GM21423 (cell line): ENCODE measurements around the gene KRTCAP2.
"Not testable (repeated sequence)": the region's sequence is repeated elsewhere in the genome, so short reads cannot be mapped to it uniquely, and the experiment has no call there.

Experiments used
- ATAC-seq: cut with Tn5 transposase; IDR thresholded peaks from one replicate; pipeline ENCODE4 v1.9.1; 2021; ENCODE audit warnings: mild to moderate bottlenecking, moderate library complexity; ENCODE audit not compliant: unreplicated experiment

Gene KRTCAP2

GRCh38 chr1:155170806-155171205 is 2.3 kb downstream of the KRTCAP2 start:
- no peak for ATAC-seq

GRCh38 chr1:155170101-155170785 is 2.9 kb downstream of the KRTCAP2 start:
- no peak for ATAC-seq

DNA sequence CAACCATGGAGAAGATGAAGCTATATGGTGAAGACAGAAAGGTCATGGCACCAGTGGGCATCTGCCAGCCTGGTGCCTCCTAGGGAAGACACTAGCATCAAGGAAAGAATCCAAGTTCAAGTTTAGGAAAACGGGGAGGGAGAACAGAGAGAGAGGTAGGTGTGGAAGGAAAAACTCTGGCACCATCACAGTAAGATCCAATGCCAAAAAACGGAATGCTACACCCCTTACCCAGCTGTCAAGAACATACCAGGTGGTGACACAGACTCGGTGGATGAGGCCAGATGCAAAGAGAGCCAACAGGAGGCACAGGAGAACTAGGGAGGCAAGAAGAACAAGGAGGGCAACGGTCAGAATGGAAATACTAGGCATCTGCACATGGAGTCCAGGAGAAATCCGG is 3.6 kb downstream of the KRTCAP2 start:
- no peak for ATAC-seq

GRCh38 chr1:155168456-155169210 is 4.5 kb downstream of the KRTCAP2 start:
- no peak for ATAC-seq

- ATAC-seq: not testable (repeated sequence)
Measured at GRCh38 chr1:155168105-155168445, 5.0 kb downstream of the KRTCAP2 start.

GRCh38 chr1:155167166-155168104 is 5.7 kb downstream of the KRTCAP2 start:
- no peak for ATAC-seq

DNA sequence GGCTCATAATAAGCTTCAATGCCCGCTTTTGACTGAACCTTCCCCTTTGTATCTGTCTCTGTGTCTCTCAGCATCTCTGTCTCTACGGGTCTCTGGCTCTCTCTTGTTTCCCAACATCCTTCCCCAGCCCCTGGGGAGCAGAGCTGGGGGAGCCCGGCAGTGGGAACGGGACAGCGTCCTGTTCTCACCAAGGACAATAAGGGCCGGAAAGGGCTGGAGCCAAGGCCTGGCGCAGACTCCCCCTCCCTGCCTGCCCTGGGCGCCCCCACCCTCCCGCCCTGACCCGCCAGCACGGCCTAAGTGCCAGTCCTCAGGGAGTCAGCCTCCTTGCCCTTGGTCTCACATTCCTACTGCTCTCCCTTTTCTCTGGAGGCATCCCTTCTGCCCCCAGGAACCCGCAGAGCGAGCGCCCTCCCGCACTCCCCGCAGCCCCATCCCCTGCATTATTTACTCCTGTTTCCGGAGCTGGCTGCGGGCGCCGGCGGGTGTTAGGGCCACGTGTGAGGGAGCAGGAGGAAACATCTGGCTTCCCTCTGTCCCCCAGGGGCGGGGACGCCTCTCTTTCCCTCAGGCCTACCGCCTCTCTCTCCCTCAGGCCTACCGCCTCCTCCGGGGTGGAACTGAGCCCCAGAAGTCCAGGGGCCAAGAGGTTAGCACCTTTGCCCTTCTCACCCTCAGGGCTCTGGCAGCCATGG is 6.5 kb downstream of the KRTCAP2 start:
- ATAC-seq: no peak

DNA sequence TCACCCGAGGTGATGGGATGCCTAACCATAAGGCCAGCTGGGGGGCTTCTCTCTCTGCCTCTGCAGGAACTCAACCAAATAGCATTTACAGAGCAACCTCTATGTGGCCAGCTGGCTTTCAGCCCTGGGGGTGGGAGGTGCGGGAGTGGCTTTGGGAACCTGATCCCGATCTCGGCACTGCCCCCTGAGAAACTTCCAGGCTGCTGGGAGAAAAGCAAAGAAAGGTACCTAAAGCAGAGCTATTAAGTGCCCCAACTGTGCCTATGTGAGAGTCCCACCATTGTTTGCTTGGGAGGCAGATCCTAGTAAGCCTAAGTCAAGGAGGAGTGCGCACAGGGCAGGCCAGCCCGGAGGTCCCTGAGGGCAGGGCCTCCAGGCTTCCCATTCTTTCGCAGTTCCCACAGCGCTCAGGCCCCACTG is 7.0 kb downstream of the KRTCAP2 start:
- no peak for ATAC-seq

GRCh38 chr1:155164625-155165024 is 8.5 kb downstream of the KRTCAP2 start:
- not testable (repeated sequence) for ATAC-seq

DNA sequence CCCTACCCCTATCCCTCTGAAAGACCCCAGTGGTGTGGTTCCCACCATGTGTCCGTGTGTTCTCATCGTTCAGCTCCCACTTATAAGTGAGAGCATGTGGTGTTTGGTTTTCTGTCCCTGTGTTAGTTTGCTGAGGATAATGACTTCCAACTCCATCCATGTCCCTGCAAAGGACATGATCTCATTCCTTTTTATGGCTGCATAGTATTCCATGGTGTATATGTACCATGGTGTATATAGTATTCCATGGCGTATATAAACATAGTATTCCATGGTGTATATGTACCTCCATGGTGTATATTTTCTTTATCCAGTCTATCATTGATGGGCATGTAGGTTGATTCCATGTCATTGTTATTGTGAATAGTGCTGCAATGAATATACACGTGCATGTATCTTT is 9.3 kb downstream of the KRTCAP2 start:
- ATAC-seq: not testable (repeated sequence)

DNA sequence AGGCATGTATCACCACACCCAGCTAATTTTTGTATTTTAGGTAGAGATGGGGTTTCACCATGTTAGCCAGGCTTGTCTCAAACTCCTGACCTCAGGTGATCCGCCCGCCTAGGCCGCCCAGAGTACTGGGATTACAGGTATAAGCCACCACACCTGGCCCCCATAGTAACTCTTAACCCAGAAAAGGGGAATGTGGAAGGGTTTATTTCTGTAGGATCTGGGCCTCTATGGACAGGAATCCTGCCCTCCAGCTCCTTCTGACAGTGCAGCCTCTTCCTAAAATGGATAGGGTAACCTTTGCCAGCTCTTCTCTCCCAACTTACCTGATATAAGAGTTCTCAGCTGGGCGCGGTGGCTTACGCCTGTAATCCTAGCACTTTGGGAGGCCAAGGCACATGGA is 10.5 kb downstream of the KRTCAP2 start:
- ATAC-seq: not testable (repeated sequence)

GRCh38 chr1:155160128-155160527 is 13.0 kb downstream of the KRTCAP2 start:
- ATAC-seq: no peak

DNA sequence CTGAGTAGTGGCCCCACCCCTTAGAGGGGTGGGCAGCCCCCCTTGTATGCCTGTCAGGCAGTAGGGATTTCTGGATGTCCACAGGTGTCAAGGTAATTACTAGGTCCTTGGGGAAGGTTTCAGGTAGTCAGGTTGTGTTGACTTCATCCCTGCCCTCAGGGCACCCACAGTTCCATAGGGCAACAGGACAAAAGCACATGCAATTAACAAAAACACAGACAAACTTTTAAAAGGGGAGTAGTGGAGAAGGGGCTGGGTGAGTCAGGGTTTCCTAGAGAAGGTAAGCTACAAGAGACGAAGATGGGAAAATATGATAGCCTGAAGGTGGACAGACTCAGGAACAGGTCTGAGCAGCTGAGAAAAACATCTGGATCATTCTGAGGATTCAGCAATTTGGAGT is 14.1 kb downstream of the KRTCAP2 start:
- no peak for ATAC-seq

- ATAC-seq: not testable (repeated sequence)
Measured at GRCh38 chr1:155155996-155156643, 17.0 kb downstream of the KRTCAP2 start.

DNA sequence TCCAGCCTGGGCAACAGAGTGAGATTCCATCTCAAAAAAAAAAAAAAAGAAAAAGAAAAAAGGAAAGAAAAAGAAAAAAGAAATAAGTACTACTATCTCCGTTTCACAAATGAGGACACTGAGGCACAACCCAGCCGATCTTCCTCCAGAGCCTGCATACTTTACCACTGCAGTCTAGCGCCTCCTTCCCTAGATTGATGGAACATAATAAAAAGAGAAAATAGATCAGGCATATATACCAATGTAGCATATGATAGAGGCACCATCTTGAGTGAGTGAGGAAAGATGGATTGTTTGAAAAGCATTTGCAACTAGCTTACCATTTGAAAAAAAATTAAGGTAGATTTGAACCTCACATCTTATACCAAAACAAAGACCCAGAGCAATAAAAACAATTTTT is 27.6 kb downstream of the KRTCAP2 start:
- ATAC-seq: no peak

DNA sequence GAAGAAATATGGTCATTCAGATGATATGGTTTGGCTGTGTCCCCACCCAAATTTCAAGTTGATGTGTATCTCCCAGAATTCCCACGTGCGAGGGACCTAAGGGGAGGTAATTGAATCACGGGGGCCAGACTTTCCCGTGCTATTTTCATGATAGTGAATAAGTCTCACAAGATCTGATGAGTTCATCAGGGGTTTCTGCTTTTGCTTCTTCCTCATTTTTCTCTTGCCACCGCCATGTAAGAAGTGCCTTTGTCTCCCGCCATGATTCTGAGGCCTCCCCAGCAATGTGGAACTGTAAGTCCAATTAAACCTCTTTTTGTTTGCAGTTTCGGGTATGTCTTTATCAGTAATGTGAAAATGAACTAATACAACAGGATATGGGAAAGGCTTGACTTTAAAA is 31.4 kb downstream of the KRTCAP2 start:
- no peak for ATAC-seq

DNA sequence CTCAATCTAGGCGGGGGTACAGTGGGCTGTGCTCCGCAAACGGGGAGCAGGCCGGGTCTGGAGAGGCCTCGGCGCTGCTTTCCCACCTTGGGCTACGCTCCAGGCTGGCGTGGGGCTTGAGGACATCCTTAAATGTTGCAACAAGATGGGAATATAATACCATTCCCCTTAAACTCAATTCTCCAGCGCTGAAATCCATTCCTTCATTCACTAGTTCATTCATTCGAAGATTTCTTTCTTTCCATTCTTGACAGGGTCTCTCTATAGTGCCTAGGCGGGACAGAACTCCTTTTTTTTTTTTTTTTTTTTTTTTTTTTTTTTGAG is 32.5 kb downstream of the KRTCAP2 start:
- no peak for ATAC-seq

- peak; percentile 58 for ATAC-seq
Measured at GRCh38 chr1:155139895-155140629, 33.0 kb downstream of the KRTCAP2 start, which contains the start of gene DPM3. DPM3 (minus strand) TSS chr1:155140531; CDS start chr1:155140240, 291 bp downstream.

- ATAC-seq: no peak
Measured at GRCh38 chr1:155137154-155137949, 35.8 kb downstream of the KRTCAP2 start.
